Mesothelial cell of epicardium (in vitro differentiated cells): ENCODE results near the gene ELFN1. TPM values are rescaled to one million over a fixed set of nuclear protein-coding genes. Genes with fewer than 3 reads are reported as not detected.
A peak's percentile ranks its signal among the peaks of the same experiment; 100 is the strongest.

Experiments
- DNase-seq, 2 experiments: peaks; one replicate each; pipeline ENCODE4 v3.0.0; 2021; ENCODE audit warnings: low spot score in 2 of 2; ENCODE audit not compliant: unreplicated experiment in 2 of 2
- H3K27ac Mint-ChIP-seq: 2 replicates; pipeline ENCODE4 v1.8.0; 2021; ENCODE audit warnings: mixed read lengths
- H3K27me3 Mint-ChIP-seq: 2 replicates; pipeline ENCODE4 v1.8.0; 2021; ENCODE audit warnings: low read depth, mixed read lengths
- H3K36me3 Mint-ChIP-seq: 2 replicates; pipeline ENCODE4 v1.8.0; 2021; ENCODE audit warnings: mixed read lengths
- H3K4me1 Mint-ChIP-seq: 2 replicates; pipeline ENCODE4 v1.8.0; 2021; ENCODE audit warnings: mixed read lengths
- H3K4me3 Mint-ChIP-seq: 2 replicates; pipeline ENCODE4 v1.8.0; 2021; ENCODE audit warnings: mild to moderate bottlenecking, moderate library complexity, mixed read lengths
- H3K9me3 Mint-ChIP-seq: 2 replicates; pipeline ENCODE4 v1.8.0; 2021; ENCODE audit warnings: mixed read lengths
- total RNA-seq: library from RNA; stranded (reverse); gene quantifications from 3 replicates; pipeline ENCODE4 v1.2.1, GENCODE V29; 2021
- TF ChIP-seq, protein P1 (sequence below): fragments of 200-600 bp; sonication (generic); IDR thresholded peaks from one replicate; pipeline ENCODE4 v1.5.0; 2021; ENCODE audit warnings: antibody characterized with exemption; ENCODE audit not compliant: unreplicated experiment

The ELFN1 gene
- total RNA-seq, 1 donor from 2014 or later: 13.5 TPM

DNA sequence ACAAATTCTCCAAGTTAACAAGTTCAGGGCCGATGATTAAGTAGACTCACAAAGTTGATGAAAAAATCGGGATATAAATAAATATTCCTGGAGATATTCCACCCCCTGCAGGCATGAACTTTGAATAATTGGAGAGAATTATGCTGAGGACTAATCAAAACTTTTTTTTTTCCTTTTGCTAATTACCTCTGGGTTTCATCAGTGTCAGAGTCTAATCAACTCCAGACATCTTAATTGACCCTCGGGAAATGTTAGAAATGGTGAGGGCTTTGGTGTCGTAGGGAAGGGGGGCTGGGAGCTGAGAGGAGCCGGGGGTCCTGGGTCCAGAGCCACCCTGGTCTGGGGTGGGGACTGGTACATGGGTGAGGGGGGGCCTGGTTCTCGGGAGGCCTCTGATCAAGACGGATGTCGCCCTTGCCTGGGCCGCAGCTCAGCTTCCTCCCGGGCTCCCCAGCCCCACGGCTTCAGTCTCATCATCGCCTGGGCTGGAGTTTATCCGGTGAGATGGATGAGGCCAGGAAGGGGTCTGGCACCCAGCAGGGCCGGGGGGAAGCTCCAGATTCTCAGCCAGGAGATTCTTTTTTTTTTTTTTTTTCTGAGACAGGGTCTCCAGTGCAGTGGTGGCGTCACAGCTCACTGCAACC lies 30.4 kb upstream of the ELFN1 start:
- peaks cover 11% of the 10 kb centered on the region for H3K9me3 Mint-ChIP-seq
- H3K27ac Mint-ChIP-seq: peak overlapping the region; percentile 25
- H3K4me3 Mint-ChIP-seq: no peak overlapping the region

DNA sequence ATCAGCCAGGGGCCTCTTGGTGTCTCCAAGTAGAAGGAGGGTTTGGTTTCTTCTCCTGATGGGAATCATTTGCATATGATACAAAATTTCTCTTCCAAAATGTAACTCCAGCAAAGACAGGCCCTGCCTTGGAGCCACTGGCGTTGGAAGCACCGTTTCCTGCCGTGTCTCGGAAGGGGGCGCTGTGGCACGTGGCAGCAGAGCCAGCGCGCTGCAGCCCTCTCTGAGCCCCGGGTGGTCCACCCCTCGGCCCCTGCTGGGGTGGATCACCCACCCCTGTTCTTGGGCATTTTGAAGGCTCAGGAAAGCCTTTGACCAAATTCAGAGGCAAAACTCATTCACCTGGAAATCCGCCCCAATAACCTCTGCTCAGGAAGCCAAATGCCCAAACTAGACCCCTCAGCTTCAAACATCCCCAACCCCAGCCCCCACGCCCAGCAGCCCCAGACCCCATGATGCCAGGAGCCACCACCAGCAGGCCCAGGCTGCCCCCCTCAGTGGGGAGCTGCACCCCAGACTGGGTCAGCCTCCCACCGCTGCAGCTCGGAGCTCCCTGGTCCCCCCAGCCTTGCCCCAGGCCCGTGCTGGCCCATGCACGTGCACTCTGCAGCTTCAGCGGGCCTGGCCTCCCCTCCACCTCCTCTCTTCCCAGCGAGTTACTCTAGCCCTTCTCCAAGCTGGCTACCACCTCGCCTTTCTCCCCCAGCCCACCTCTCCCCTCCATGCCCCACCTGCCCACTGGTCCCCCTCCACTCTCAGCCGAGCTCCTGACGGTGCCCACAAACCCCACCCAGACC lies 29.5 kb upstream of the ELFN1 start:
- Mint-ChIP-seq H3K4me1 (peaks cover 17% of the 10 kb centered on the region), H3K27ac (peak overlapping the region; percentile 39), H3K36me3 (peaks cover 5% of the 10 kb centered on the region), H3K9me3 (peaks cover 9% of the 10 kb centered on the region), H3K27me3 (no peaks in the 10 kb centered on the region), H3K4me3 (no peak overlapping the region)
- DNase-seq: no peak
- TF ChIP-seq, protein P1, sequence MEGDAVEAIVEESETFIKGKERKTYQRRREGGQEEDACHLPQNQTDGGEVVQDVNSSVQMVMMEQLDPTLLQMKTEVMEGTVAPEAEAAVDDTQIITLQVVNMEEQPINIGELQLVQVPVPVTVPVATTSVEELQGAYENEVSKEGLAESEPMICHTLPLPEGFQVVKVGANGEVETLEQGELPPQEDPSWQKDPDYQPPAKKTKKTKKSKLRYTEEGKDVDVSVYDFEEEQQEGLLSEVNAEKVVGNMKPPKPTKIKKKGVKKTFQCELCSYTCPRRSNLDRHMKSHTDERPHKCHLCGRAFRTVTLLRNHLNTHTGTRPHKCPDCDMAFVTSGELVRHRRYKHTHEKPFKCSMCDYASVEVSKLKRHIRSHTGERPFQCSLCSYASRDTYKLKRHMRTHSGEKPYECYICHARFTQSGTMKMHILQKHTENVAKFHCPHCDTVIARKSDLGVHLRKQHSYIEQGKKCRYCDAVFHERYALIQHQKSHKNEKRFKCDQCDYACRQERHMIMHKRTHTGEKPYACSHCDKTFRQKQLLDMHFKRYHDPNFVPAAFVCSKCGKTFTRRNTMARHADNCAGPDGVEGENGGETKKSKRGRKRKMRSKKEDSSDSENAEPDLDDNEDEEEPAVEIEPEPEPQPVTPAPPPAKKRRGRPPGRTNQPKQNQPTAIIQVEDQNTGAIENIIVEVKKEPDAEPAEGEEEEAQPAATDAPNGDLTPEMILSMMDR: no peak

More for the DNA sequence above, 30.4 kb upstream of the ELFN1 start:
- no peak for DNase-seq
- peaks cover 5% of the 10 kb centered on the region for H3K36me3 Mint-ChIP-seq
- TF ChIP-seq, protein P1: no peak
- peaks cover 17% of the 10 kb centered on the region for H3K4me1 Mint-ChIP-seq
- H3K27me3 Mint-ChIP-seq: no peaks in the 10 kb centered on the region

DNA sequence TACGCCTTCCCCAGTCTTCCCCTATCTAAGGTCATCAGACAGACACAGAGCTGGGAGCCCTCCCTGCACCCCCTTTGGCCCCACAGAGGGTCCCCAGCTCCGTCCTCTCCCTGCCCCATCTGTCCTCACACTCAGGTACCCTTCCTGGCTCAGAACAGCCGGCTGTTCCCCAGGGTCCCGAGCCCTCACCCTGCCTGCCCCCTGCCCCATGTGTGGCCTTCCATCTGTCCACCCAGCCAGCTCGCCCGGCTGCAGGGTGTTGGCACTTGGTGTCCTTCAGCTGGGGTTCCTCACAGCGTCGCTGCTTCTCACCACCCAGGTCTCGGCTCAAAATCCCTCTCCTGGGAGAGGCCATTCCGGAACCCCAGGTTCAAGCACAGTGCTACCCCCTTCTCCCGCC lies 28.9 kb upstream of the ELFN1 start:
- DNase-seq: no peak
- peaks cover 17% of the 10 kb centered on the region for H3K4me1 Mint-ChIP-seq
- H3K4me3 Mint-ChIP-seq: no peak overlapping the region
- H3K27me3 Mint-ChIP-seq: no peaks in the 10 kb centered on the region
- TF ChIP-seq, protein P1: no peak
- peaks cover 2% of the 10 kb centered on the region for H3K36me3 Mint-ChIP-seq
- H3K27ac Mint-ChIP-seq: no peak overlapping the region
- peaks cover 4% of the 10 kb centered on the region for H3K9me3 Mint-ChIP-seq

GRCh38 chr7:1641661-1642260 lies 28.3 kb upstream of the ELFN1 start:
- Mint-ChIP-seq H3K9me3 (peaks cover 4% of the 10 kb centered on the region), H3K4me1 (peaks cover 17% of the 10 kb centered on the region), H3K36me3 (peaks cover 2% of the 10 kb centered on the region), H3K27me3 (no peaks in the 10 kb centered on the region), H3K4me3 (no peak overlapping the region), H3K27ac (no peak overlapping the region)
- TF ChIP-seq, protein P1: no peak
- no peak for DNase-seq

DNA sequence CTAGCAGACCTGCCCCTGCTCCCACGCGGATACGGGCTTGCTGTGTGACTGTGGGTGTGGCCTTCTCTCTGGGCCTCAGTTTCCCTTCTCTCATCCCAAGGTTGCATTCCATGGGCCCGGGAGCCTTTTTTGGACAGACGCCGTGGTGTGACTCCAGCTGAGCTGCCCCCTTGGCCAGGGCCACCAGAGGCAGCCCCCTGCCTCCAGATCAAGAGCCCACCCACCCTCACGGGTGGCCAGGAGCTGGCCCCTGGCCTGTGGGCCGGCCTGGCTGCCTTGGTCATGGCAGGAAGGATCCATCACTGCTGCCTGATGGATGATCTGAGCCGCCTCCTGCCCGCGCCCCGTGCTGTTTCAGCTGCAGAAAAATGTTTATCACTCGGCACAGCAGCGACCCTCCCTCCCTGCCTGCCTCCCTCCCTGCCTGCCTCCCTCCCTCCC lies 27.8 kb upstream of the ELFN1 start:
- no peaks in the 10 kb centered on the region for H3K27me3 Mint-ChIP-seq
- H3K27ac Mint-ChIP-seq: no peak overlapping the region
- H3K36me3 Mint-ChIP-seq: peaks cover under 1% of the 10 kb centered on the region
- no peak for DNase-seq
- no peak overlapping the region for H3K4me3 Mint-ChIP-seq
- TF ChIP-seq, protein P1: no peak
- peaks cover 17% of the 10 kb centered on the region for H3K4me1 Mint-ChIP-seq
- peaks cover under 1% of the 10 kb centered on the region for H3K9me3 Mint-ChIP-seq
